ENCODE data around the gene KLHDC3. TPM values are rescaled to one million over a fixed set of nuclear protein-coding genes. Genes with fewer than 3 reads are reported as not detected.

KLHDC3 gene
- total and polyA plus RNA-seq, 3 donors from 2014 or later = 207 to 422 (median 210) TPM

DNA sequence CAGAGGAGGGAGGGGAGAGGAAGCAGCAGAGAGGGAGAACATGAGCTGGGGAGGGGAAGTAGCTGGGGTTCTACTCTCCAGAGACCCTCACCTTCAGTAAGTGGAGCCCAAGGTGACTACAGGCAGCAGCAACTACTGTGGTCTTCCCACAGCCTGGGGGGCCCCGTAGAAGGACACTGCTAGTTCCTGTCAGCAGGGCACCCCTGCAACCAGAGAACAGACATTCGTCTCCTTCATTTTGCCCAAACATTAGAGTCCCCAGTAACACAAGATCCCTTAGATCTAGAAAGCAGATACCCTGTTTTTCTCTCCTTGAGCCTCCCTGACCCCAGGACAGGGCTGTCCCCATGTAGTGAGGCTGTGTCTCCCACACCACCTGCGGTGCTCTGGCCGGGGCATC is 45.3 kb upstream of the KLHDC3 start:
- TF ChIP-seq, protein P1, sequence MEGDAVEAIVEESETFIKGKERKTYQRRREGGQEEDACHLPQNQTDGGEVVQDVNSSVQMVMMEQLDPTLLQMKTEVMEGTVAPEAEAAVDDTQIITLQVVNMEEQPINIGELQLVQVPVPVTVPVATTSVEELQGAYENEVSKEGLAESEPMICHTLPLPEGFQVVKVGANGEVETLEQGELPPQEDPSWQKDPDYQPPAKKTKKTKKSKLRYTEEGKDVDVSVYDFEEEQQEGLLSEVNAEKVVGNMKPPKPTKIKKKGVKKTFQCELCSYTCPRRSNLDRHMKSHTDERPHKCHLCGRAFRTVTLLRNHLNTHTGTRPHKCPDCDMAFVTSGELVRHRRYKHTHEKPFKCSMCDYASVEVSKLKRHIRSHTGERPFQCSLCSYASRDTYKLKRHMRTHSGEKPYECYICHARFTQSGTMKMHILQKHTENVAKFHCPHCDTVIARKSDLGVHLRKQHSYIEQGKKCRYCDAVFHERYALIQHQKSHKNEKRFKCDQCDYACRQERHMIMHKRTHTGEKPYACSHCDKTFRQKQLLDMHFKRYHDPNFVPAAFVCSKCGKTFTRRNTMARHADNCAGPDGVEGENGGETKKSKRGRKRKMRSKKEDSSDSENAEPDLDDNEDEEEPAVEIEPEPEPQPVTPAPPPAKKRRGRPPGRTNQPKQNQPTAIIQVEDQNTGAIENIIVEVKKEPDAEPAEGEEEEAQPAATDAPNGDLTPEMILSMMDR (IDR thresholded peaks at IDR 0.05) = no peak
- TF ChIP-seq POLR2A (IDR thresholded peaks at IDR 0.05) = no peak
- no peak for DNase-seq
- intact Hi-C loops (cut with DNase I; ENCODE audit: low total_unique reads) = no loop called here
- H3K4me3 ChIP-seq = no peak overlapping the region
- H3K9me3 ChIP-seq = no peaks in the 10 kb centered on the region
- H3K27ac ChIP-seq = no peak overlapping the region
- no peaks in the 10 kb centered on the region for H3K4me1 ChIP-seq
- no peaks in the 10 kb centered on the region for H3K27me3 ChIP-seq
- WGBS, 2 donors = 70 to 92% methylated on average over 4 of the region's 4 CpGs
- H3K36me3 ChIP-seq (ENCODE audit: low read depth, missing control alignments) = no peaks in the 10 kb centered on the region

DNA sequence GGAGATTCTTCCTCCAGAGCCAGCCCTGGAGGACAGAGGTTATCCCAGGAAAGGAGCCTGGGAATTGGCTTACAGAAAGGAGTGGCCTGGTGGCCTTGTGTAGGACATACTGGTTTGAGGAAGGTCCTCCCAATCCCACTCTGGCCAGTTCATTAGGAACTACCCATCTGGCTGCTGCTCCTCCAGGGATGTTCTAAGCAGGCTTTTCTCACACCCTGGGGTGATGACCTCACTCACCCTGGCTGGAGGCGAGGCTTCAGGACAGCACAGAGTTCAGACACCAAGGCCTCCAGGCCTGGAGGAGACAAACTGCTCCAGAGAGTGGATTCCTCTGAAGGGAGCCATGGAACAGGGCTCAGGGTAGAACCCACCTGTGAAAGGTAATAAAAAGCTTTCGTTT is 44.6 kb upstream of the KLHDC3 start:
- intact Hi-C loops (cut with DNase I; ENCODE audit: low total_unique reads) = no loop called here
- Histone ChIP-seq H3K4me3 (no peak overlapping the region), H3K36me3 (ENCODE audit: low read depth, missing control alignments) (no peaks in the 10 kb centered on the region), H3K4me1 (no peaks in the 10 kb centered on the region), H3K27ac (no peak overlapping the region), H3K9me3 (no peaks in the 10 kb centered on the region), H3K27me3 (no peaks in the 10 kb centered on the region)
- TF ChIP-seq, protein P1 (IDR thresholded peaks at IDR 0.05) = no peak
- no peak for TF ChIP-seq POLR2A (IDR thresholded peaks at IDR 0.05)
- WGBS, 2 donors = 86 to 100% methylated on average over 2 of the region's 2 CpGs
- DNase-seq = no peak

DNA sequence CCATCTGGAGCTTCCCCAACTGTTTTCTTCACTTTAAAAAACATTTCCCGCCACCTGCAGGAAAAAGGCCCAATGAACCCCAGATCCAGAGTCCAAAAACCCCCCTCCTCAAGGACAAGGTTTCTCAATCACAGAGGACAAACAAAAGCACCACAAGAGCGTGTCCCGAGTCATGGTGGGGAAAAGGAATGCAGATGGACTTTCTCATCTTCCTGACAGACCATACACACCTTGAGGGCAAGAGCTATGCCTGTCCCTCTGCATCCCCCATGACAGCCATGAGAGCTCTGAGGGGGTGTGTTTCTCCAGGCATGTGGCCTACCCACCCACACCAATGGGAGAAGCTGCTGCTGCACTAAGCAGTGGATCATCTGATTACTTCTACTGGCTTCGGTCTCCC is 44.1 kb upstream of the KLHDC3 start:
- no peak for DNase-seq
- intact Hi-C loops (cut with DNase I; ENCODE audit: low total_unique reads) = no loop called here
- no peaks in the 10 kb centered on the region for H3K9me3 ChIP-seq

DNA sequence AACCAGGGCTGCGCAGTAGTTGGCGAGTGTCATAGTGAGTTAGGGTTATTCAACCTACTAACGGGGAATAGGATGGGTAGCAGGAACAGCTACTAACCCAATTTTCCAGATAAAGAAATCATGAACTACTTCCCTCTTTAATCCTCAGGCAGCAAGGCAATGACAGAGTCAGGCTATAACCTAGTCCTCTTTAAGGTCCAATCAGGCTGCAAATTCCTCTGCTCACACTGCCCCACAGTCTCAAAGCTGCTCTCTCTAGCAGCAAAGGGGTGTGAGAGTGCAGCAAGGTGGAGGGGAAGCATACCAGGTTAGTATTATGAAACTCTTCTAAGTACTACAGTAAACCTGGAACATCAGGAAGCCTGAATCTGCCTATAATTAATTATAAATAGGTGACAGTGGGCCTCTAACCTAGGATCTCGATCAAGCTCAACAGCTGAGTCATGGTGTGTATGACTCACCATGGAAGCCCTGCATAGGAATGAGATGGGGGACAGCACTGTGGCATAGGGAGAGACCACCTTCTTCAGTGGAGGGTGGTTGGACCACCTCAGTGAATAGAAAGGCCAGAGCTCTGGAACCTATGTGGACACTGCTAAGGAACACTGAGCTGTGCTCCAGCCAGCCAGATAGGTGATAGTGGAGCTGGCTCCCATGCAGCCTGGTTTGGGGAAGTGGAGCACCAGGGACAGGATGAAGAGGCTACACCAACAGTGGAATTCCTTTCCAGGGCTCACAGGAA is 43.0 kb upstream of the KLHDC3 start:
- H3K27ac ChIP-seq = no peak overlapping the region
- no peak for DNase-seq

More for the DNA sequence above, 44.1 kb upstream of the KLHDC3 start:
- TF ChIP-seq POLR2A (IDR thresholded peaks at IDR 0.05) = no peak
- TF ChIP-seq, protein P1 (IDR thresholded peaks at IDR 0.05) = no peak
- no peaks in the 10 kb centered on the region for H3K4me1 ChIP-seq
- H3K27ac ChIP-seq = no peak overlapping the region
- 95 to 96% methylated on average over 4 of the region's 4 CpGs for WGBS, 2 donors
- no peak overlapping the region for H3K4me3 ChIP-seq
- H3K27me3 ChIP-seq = no peaks in the 10 kb centered on the region
- H3K36me3 ChIP-seq (ENCODE audit: low read depth, missing control alignments) = no peaks in the 10 kb centered on the region

More for the DNA sequence above, 43.0 kb upstream of the KLHDC3 start:
- Histone ChIP-seq H3K36me3 (ENCODE audit: low read depth, missing control alignments) (no peaks in the 10 kb centered on the region), H3K4me3 (no peak overlapping the region), H3K9me3 (no peaks in the 10 kb centered on the region), H3K4me1 (no peaks in the 10 kb centered on the region), H3K27me3 (no peaks in the 10 kb centered on the region)
- intact Hi-C loops (cut with DNase I; ENCODE audit: low total_unique reads) = no loop called here
- 86 to 90% methylated on average over 4 of the region's 4 CpGs for whole genome bisulfite sequencing, 2 donors
- TF ChIP-seq POLR2A (IDR thresholded peaks at IDR 0.05) = no peak
- TF ChIP-seq, protein P1 (IDR thresholded peaks at IDR 0.05) = no peak
